ENCODE data around the gene TPBGL. TPM values are rescaled to one million over a fixed set of nuclear protein-coding genes. Genes with fewer than 3 reads are reported as not detected.

Gene TPBGL
- total RNA-seq, 1 experiment from 2014 or later = not detected

DNA sequence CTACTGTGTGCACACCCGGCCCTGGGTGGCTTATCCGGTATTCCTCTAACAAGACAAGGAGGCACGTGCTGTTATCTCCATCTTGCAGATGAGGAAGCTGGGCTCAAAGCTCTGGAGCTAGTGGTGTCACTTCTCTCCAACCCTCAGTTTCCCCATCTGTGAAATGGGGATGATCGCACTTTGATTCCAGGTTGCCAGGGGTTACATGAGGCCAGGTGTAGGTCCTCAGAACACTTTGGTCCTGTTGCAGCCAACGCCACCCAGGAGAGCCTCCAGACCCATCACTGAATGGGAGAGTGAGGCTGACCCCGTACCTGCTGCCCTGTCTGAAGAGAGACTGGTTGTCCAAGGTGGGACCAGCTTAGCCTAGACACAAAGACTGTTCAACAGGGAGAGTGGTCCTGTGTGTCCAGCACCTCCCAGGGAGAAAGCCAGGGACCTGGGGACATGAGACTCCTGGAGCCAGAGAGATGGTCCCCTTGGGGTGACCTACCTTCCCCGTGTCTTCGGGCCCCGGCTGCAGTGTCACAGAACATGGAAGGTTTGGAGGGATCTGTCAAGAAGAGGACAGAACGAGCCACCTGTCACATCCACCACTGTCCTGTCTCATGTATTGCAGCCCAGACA, 41.0 kb downstream of the TPBGL start:
- Histone ChIP-seq H3K4me2 (ENCODE audit: low read length) (no peak overlapping the region), H3K9me3 (ENCODE audit: low read length) (no peaks in the 10 kb centered on the region), H3K27ac (ENCODE audit: low read length) (no peak overlapping the region), H3K4me3 (ENCODE audit: low read length) (no peak overlapping the region), H2AFZ (ENCODE audit: low read length) (no peak overlapping the region), H4K20me1 (ENCODE audit: low read length) (no peaks in the 10 kb centered on the region), H3K79me2 (ENCODE audit: low read length) (no peaks in the 10 kb centered on the region), H3K27me3 (ENCODE audit: low read length) (no peaks in the 10 kb centered on the region), H3K36me3 (ENCODE audit: low read depth, low read length) (no peaks in the 10 kb centered on the region), H3K9me2 (replicated peaks; ENCODE audit: low read length) (no peaks in the 10 kb centered on the region), H3K9ac (ENCODE audit: low read length) (no peak overlapping the region), H3K4me1 (ENCODE audit: insufficient read depth, low read length) (no peaks in the 10 kb centered on the region), H3F3A (ENCODE audit: low read length, unreplicated experiment) (no peaks in the 10 kb centered on the region)
- ChIA-PET CTCF (interaction anchor here (0.7 kb wide), 1 partner anchor 645 kb away, joined by 3 read pairs; no protein-coding TSS in a partner anchor), POLR2A (ENCODE audit: unreplicated experiment) (no interaction called here)
- no peak for DNase-seq
- no TSS peak for BruUV-seq (replicated peaks)
- intact Hi-C loops (cut with micrococcal nuclease) = loop anchor here (2.0 kb wide), 1 partner anchor 45 kb away; no protein-coding TSS in a partner anchor
- no peak for TF ChIP-seq EZH2phosphoT487 (IDR thresholded peaks at IDR 0.05; ENCODE audit: borderline replicate concordance, low read length)
- TF ChIP-seq CTCF (conservative IDR thresholded peaks at IDR 0.05; ENCODE audit: low read depth, low read length) = no peak
- no peak for TF ChIP-seq EZH2 (IDR thresholded peaks at IDR 0.05; ENCODE audit: low read length, unreplicated experiment)
- ATAC-seq = no peak

- no peaks in the 10 kb centered on the region for H3K79me2 ChIP-seq (ENCODE audit: low read length)
- H3K4me1 ChIP-seq (ENCODE audit: insufficient read depth, low read length) = no peaks in the 10 kb centered on the region
- no peak for DNase-seq
- no peak overlapping the region for H3K9ac ChIP-seq (ENCODE audit: low read length)
- BruUV-seq (replicated peaks) = no TSS peak
- H3F3A ChIP-seq (ENCODE audit: low read length, unreplicated experiment) = no peaks in the 10 kb centered on the region
- no peak overlapping the region for H3K27ac ChIP-seq (ENCODE audit: low read length)
- no peak overlapping the region for H3K4me2 ChIP-seq (ENCODE audit: low read length)
- H3K27me3 ChIP-seq (ENCODE audit: low read length) = no peaks in the 10 kb centered on the region
- H3K9me2 ChIP-seq (replicated peaks; ENCODE audit: low read length) = no peaks in the 10 kb centered on the region
- ATAC-seq = no peak
- no peak overlapping the region for H2AFZ ChIP-seq (ENCODE audit: low read length)
- TF ChIP-seq EZH2 (IDR thresholded peaks at IDR 0.05; ENCODE audit: low read length, unreplicated experiment) (no peak), EZH2phosphoT487 (IDR thresholded peaks at IDR 0.05; ENCODE audit: borderline replicate concordance, low read length) (no peak), CTCF (conservative IDR thresholded peaks at IDR 0.05; ENCODE audit: low read depth, low read length) (no peak)
- no peaks in the 10 kb centered on the region for H3K9me3 ChIP-seq (ENCODE audit: low read length)
- POLR2A ChIA-PET (ENCODE audit: unreplicated experiment) = no interaction called here
- no peaks in the 10 kb centered on the region for H3K36me3 ChIP-seq (ENCODE audit: low read depth, low read length)
- H4K20me1 ChIP-seq (ENCODE audit: low read length) = no peaks in the 10 kb centered on the region
- intact Hi-C loops (cut with micrococcal nuclease) = no loop called here
- no peak overlapping the region for H3K4me3 ChIP-seq (ENCODE audit: low read length)
- CTCF ChIA-PET = interaction anchor here (0.6 kb wide), 1 partner anchor 8 kb away, joined by 3 read pairs; no protein-coding TSS in a partner anchor
Observed at GRCh38 chr11:75283391-75283931, 42.9 kb downstream of the TPBGL start.

DNA sequence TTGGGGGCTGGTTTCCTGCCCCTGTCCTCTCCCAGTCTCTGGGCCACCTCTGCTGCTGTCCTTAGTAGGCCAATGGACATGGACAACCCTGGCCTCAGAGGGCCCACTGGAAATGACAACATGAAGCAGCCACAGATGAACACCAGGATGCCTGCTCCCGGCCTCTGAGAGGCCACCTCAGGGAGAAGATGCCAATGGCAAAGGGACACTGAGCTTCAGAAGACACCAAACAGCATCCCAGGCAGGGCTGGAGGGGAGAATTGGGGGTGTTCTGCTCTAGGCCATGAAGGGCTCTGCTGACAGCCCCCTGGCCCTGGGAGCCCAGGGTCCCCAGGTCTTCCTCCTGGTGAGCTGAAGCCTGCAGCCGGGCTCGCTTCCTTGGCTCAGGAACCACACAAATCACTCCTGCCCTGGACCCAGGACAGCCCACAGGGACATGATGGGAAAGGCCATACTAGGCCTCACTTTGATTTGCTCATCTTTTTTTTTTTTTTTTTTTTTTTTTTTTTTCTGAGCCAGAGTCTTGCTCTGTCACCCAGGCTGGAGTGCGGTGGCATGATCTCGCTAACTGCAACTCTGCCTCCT, 45.3 kb downstream of the TPBGL start:
- Histone ChIP-seq H3K4me1 (ENCODE audit: insufficient read depth, low read length) (no peaks in the 10 kb centered on the region), H4K20me1 (ENCODE audit: low read length) (no peaks in the 10 kb centered on the region), H2AFZ (ENCODE audit: low read length) (no peak overlapping the region), H3K9me3 (ENCODE audit: low read length) (no peaks in the 10 kb centered on the region), H3K79me2 (ENCODE audit: low read length) (no peaks in the 10 kb centered on the region), H3K9ac (ENCODE audit: low read length) (no peak overlapping the region), H3K36me3 (ENCODE audit: low read depth, low read length) (no peaks in the 10 kb centered on the region), H3K27ac (ENCODE audit: low read length) (no peak overlapping the region), H3F3A (ENCODE audit: low read length, unreplicated experiment) (no peaks in the 10 kb centered on the region), H3K27me3 (ENCODE audit: low read length) (no peaks in the 10 kb centered on the region), H3K4me3 (ENCODE audit: low read length) (no peak overlapping the region), H3K4me2 (ENCODE audit: low read length) (no peak overlapping the region), H3K9me2 (replicated peaks; ENCODE audit: low read length) (no peaks in the 10 kb centered on the region)
- POLR2A ChIA-PET (ENCODE audit: unreplicated experiment) = no interaction called here
- ATAC-seq (no peak), DNase-seq (no peak)
- intact Hi-C loops (cut with micrococcal nuclease) = no loop called here
- CTCF ChIA-PET = no interaction called here
- TF ChIP-seq EZH2phosphoT487 (IDR thresholded peaks at IDR 0.05; ENCODE audit: borderline replicate concordance, low read length) (no peak), CTCF (conservative IDR thresholded peaks at IDR 0.05; ENCODE audit: low read depth, low read length) (no peak), EZH2 (IDR thresholded peaks at IDR 0.05; ENCODE audit: low read length, unreplicated experiment) (no peak)
- BruUV-seq (replicated peaks) = no TSS peak

Data from PC-3 (cell line).